ENCODE measurements around the gene WDR33.

DNA sequence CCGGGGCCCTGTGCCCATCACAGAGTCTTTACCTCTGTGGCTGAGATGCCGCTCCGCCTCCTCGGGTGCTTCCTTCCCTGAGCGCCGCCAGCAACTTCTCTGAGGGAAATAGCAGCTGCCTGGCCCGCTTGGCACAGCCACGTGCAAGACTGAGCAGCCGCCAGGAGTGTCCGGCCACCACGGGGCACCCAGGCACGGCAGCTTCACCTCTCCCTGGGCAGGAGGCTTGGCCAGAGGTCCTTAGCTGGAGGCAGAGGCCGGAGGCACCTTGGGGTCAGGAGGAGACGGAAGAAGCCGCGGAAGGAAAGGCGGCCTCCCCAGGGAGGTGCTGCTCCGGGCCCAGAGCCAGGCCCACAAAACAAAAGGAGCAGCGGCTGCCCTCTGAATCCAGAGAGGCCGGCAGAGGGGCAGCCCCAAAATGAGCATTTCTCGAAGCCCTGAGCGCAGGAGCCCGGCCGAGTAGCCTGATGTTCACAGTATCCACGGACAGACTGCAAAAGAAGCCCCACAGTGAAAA lies 129.6 kb downstream of the WDR33 start:
- TF ChIP-seq EZH2phosphoT487 (IDR thresholded peaks at IDR 0.05; ENCODE audit: insufficient read depth, low read depth): no peak
- TF ChIP-seq EZH2 (IDR thresholded peaks at IDR 0.05; ENCODE audit: insufficient read depth, poor library complexity, severe bottlenecking): no peak

Data from GM23248 (cell line).